Endothelial cell of umbilical vein (primary cell): ENCODE results near the gene IRF8.

Source experiments
- EZH2 ChIP-seq: IDR thresholded peaks from 2 replicates; pipeline ENCODE4 v1.6.1; 2012; ENCODE audit warnings: borderline replicate concordance, low read depth, mild to moderate bottlenecking, moderate library complexity, low read length, inconsistent platforms; ENCODE audit not compliant: severe bottlenecking
- MYC ChIP-seq: IDR thresholded peaks from one replicate; pipeline ENCODE4 v1.6.1; 2011; ENCODE audit warnings: mild to moderate bottlenecking, low read depth, low read length
- POLR2AphosphoS5 ChIP-seq: IDR thresholded peaks from 2 replicates; pipeline ENCODE4 v1.6.1; 2012; ENCODE audit warnings: low read depth, mild to moderate bottlenecking, control low read depth, low read length, moderate library complexity; ENCODE audit not compliant: insufficient read depth
- TF ChIP-seq, protein P1 (sequence below), 2 donors: IDR thresholded peaks; 1 replicate in 1 of 2; 2 replicates in 1 of 2; pipeline ENCODE4 v1.5.1; 2011; ENCODE audit warnings: low read length in 2 of 2, mild to moderate bottlenecking in 2 of 2, moderate library complexity in 2 of 2, control low read depth in 1 of 2, inconsistent platforms in 1 of 2, low read depth in 1 of 2; ENCODE audit not compliant: insufficient read depth in 1 of 2; ENCODE audit errors: extremely low read depth in 1 of 2

DNA sequence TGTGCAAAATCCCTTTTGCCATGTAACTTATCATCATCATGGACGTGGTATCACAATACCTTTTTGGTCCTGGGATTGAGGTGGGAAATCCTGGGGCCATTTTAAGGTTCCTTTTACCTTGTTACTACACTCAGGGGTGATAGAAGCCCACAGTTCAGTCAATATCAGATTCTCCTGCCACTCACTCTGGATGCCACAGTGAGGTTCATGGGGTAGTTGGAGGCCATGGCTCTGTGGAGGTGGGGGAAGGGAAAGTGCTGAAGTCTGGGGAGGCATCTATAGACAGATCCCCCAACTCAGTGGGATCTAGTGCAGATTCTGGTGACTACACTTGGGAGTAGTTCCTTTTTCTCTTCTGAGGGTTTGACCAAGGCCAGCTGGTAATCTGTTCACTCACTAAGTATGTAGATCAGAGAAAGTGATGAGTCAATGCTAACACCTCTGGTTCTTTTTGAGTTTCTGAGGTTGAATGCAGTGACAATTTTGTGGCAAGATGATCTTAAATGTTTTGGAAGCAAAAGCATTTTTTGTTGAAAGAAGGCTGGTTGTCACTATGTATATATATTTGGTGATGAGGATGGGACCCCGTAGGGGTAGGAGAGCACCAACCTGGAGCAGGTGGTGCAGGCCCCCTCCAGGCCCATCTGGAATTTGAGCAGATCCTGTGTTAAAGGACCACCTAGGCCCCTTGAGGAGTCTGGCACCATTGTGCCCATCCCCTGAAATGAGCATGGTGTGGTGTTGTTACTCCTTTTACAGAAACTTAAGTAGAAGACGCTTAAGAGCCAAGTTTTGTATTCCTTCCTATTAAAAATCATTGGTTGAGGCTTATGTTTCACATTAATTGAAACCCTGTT is 18.8 kb upstream of the IRF8 start:
- TF ChIP-seq, protein P1, sequence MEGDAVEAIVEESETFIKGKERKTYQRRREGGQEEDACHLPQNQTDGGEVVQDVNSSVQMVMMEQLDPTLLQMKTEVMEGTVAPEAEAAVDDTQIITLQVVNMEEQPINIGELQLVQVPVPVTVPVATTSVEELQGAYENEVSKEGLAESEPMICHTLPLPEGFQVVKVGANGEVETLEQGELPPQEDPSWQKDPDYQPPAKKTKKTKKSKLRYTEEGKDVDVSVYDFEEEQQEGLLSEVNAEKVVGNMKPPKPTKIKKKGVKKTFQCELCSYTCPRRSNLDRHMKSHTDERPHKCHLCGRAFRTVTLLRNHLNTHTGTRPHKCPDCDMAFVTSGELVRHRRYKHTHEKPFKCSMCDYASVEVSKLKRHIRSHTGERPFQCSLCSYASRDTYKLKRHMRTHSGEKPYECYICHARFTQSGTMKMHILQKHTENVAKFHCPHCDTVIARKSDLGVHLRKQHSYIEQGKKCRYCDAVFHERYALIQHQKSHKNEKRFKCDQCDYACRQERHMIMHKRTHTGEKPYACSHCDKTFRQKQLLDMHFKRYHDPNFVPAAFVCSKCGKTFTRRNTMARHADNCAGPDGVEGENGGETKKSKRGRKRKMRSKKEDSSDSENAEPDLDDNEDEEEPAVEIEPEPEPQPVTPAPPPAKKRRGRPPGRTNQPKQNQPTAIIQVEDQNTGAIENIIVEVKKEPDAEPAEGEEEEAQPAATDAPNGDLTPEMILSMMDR (IDR thresholded peaks at IDR 0.05; ENCODE audit: extremely low read depth in 1 of 2, insufficient read depth in 1 of 2, low read depth in 1 of 2, low read length in 2 of 2), result no peak
- TF ChIP-seq EZH2 (no peak), POLR2AphosphoS5 (no peak), MYC (no peak)
